NCI-H1092 (cell line): Measurements from ENCODE around the gene ADK.

Experiments
- DNase-seq: peaks from one replicate; lab custom pipeline; 2025; lab: John Stamatoyannopoulos, UW

ADK gene

DNA sequence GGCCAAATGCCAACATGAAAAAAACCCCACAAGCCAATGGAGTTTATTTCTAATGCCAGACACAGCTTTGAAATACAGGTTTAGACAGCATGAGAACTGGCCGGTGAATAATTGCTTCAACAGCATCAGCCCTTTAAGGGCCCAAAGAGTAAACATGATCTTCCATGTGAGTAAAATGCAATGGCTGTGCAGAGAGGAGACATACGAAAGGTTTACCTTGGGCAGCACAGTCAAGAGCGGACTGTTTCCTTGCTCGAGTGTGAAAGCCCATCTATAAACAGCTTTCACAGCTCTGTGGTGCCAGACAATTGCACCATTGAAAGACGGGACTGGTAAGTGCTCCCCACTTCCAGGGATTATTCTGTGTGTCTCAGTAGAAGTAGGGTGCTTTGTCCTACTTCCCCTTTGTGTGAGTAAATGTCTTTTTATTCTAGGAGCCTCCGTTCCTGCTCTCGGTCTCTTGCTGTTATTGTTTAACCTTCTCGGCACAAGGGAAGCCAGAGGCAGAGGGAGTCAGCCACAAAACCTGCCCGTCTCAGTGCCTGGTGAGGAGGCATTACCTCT lies 597.5 kb downstream of the ADK start:
- DNase-seq: no peak

DNA sequence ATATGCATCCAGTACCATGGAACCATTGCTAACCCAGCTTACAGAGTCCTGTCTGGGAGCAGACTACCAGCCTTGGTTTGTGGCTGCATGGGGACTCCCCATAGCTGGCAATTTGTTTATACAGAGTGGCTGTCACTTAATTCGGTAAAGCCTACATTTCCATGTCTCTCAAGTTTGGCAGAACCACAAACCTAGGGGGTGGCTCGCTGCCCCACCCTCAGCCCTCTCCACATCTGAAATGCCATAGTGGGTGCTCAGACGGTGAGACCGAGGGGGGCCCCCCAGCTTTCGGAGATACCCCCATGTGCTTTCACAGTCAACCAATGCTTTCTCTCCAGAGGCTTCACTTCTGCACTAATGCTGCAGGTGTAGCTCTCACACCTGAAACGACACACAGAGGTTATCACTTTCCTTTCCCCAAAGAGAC lies 599.8 kb downstream of the ADK start:
- no peak for DNase-seq

DNA sequence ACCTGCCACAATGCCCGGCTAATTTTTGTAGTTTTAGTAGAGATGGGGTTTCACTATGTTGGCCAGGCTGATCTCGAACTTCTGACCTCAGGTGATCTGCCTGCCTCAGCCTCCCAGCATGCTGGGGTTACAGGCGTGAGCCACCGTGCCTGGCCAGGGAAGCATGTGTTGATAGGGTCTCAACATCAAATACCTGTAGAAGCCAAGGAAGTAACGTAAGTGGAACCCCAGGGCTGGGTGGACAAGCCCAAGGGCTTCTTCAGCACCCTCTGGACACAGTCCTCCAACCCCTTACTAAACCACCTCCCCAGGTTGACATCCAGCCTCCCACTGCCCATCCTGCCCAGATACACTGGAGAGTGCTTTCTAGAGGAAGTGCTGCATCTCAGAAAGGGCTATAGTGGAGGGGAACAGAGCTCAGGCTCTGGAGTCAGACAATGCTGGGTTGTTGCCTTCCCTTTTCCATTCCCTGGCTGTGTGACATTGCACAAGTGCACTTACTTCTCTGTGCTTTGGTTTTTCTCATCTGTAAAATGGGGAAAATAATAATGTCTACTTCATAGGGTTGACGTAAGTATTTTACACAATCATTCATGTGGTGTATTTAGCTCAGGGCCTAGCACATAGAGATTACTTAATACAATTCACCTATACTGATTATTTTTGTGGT lies 601.5 kb downstream of the ADK start:
- no peak for DNase-seq

DNA sequence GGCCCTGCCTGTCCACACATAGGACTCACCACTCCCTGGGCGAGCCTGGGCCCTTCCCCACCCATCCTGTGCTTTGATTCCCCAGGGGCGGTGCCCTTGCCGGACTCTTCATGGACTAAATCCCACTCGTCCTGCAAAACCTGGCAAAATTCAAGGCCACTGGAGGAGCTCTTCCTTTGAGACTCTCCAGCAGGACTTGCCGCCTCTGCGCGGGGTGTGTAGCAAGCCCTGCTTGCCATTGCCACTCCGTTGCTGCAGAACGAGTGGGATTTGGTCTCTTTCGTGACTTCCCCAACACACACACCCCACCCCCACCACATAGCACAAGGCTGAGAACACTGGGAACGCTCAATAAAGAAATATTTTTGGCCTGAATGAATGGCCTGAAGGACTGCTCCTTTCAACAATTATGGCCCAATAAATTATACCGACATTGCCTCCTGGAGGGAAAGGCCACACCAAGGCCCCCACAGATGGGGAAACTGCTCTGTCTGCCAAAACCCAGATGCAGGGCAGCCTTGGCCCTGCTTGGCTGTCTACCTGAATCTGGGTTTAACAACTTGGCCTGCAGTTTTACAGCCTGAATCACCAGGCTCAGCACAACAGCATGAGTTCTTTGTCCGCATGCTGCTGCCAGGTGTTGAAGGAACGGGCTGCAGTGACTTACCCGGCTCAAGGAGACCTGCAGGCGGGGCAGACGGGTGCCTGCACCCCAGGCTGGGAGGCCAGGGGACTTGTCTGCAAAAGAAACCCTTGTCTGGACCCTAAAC lies 602.6 kb downstream of the ADK start:
- no peak for DNase-seq

DNA sequence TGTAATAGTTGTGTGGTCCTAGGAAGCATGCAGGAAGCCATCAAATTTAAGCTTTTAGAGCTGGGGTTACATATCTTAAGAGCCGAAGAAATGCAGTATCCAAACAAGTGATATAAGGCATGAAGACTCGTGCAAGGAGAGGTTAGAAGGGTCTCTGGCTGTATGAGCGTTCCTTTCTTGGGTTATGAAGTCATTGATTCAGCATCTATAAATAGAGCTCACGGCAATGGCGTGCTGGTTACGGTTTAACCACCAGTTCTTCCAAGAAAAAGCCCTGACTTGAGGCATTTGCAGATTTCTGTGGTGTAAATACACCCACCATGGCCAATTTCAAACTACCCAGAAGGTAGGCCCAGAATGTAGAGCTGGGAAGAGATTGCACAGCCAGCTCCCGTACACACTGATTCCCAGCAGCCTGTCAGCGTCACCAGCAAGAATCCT lies 603.4 kb downstream of the ADK start:
- DNase-seq: no peak

DNA sequence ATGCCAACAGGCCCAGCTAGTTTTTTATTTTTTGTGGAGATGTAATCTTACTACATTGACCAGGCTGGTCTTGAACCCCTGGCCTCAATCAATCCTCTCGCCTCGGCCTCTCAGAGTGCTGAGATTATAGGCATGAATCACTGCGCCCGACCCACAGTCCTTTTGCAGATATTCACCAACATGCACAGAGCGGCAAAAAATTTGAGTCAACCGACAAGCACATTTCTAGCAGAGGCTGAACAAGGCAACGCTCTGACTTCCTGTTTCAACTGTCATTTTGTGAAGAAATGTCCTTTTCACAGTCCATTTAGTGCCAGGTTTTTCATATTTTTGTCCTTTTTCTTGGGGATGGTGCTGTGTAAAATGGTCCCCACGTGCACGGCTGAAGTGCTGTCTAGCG lies 604.3 kb downstream of the ADK start:
- DNase-seq: no peak
